HG03442 (cell line): Measurements from ENCODE around the gene SETD2.
"Not testable (repeated sequence)": the region's sequence is repeated elsewhere in the genome, so short reads cannot be mapped to it uniquely, and the experiment has no call there.

ENCODE experiments used
- ATAC-seq: cut with Tn5 transposase; IDR thresholded peaks from one replicate; pipeline ENCODE4 v1.9.1; 2021; ENCODE audit warnings: mild to moderate bottlenecking, moderate library complexity; ENCODE audit not compliant: unreplicated experiment

Gene SETD2

GRCh38 chr3:47164007-47164881, at the start of gene SETD2:
Gene SETD2, minus strand, starts transcription at chr3:47164113. Its CDS starts 189 bp downstream, at chr3:47163924.
- peak; percentile 69 for ATAC-seq

GRCh38 chr3:47210863-47211405, 47.0 kb upstream of the SETD2 start:
- no peak for ATAC-seq

GRCh38 chr3:47206022-47206421, 42.1 kb upstream of the SETD2 start:
- ATAC-seq, result not testable (repeated sequence)

GRCh38 chr3:47204875-47205274, 41.0 kb upstream of the SETD2 start:
- no peak for ATAC-seq

- ATAC-seq, result no peak
These were observed 38.6 kb upstream of the SETD2 start for GRCh38 chr3:47202542-47202941.

- no peak for ATAC-seq
These were observed 33.4 kb upstream of the SETD2 start for GRCh38 chr3:47197287-47197686.

GRCh38 chr3:47194994-47195393, 31.1 kb upstream of the SETD2 start:
- ATAC-seq, result no peak

- ATAC-seq, result no peak
These were observed 30.3 kb upstream of the SETD2 start for GRCh38 chr3:47193871-47194859.

- no peak for ATAC-seq
These were observed 22.4 kb upstream of the SETD2 start for GRCh38 chr3:47186285-47186684.

GRCh38 chr3:47181685-47182084, 17.8 kb upstream of the SETD2 start:
- ATAC-seq, result not testable (repeated sequence)

GRCh38 chr3:47180011-47180410, 16.1 kb upstream of the SETD2 start:
- not testable (repeated sequence) for ATAC-seq

GRCh38 chr3:47176582-47176981, 12.7 kb upstream of the SETD2 start:
- no peak for ATAC-seq

- ATAC-seq, result peak; percentile 24
These were observed 525 bp downstream of the SETD2 start for GRCh38 chr3:47163169-47164006.

- ATAC-seq, result no peak
These were observed 1.2 kb downstream of the SETD2 start for GRCh38 chr3:47162697-47163168.

GRCh38 chr3:47161983-47162696, 1.8 kb downstream of the SETD2 start:
- no peak for ATAC-seq

GRCh38 chr3:47159820-47160219, 4.1 kb downstream of the SETD2 start:
- ATAC-seq, result no peak

GRCh38 chr3:47158208-47158607, 5.7 kb downstream of the SETD2 start:
- ATAC-seq, result no peak

GRCh38 chr3:47156396-47156795, 7.5 kb downstream of the SETD2 start:
- no peak for ATAC-seq

- no peak for ATAC-seq
These were observed 11.3 kb downstream of the SETD2 start for GRCh38 chr3:47152578-47152977.

GRCh38 chr3:47151836-47152235, 12.1 kb downstream of the SETD2 start:
- no peak for ATAC-seq
